HL-60/S4 treated with retinoic acid at 250 ng/mL for 4 days and 3 days (cell line): Measurements from ENCODE around the gene TREM2.
"Not testable (repeated sequence)": the region's sequence is repeated elsewhere in the genome, so short reads cannot be mapped to it uniquely, and the experiment has no call there.

Source experiments
- in situ Hi-C: fragments of 300-500 bp; cut with MboI; formaldehyde crosslinking; loops from 2 replicates; pipeline ENCODE4 v1.7.0; 2022; ENCODE audit warnings: low sequenced_read_pairs

TREM2 gene

GRCh38 chr6:41156001-41156400 is 6.9 kb downstream of the TREM2 start:
- in situ Hi-C loops: no loop called here

GRCh38 chr6:41155132-41155805 is 7.6 kb downstream of the TREM2 start:
- in situ Hi-C loops: no loop called here

- in situ Hi-C loops: no loop called here
Measured at GRCh38 chr6:41153992-41154625, 8.8 kb downstream of the TREM2 start, which contains the start of gene TREML1. Gene TREML1 (minus strand): TSS chr6:41154347. CDS start chr6:41154288, 59 bp downstream.

GRCh38 chr6:41153451-41153850 is 9.5 kb downstream of the TREM2 start:
- in situ Hi-C loops: no loop called here

GRCh38 chr6:41150671-41151070 is 12.2 kb downstream of the TREM2 start:
- in situ Hi-C loops: no loop called here

GRCh38 chr6:41147917-41148316 is 15.0 kb downstream of the TREM2 start:
- in situ Hi-C loops: no loop called here

GRCh38 chr6:41136911-41137310 is 26.0 kb downstream of the TREM2 start:
- in situ Hi-C loops: no loop called here

GRCh38 chr6:41135062-41135832 is 27.7 kb downstream of the TREM2 start:
- in situ Hi-C loops: no loop called here

GRCh38 chr6:41132254-41132653 is 30.7 kb downstream of the TREM2 start:
- in situ Hi-C loops: no loop called here

- in situ Hi-C loops: no loop called here
Measured at GRCh38 chr6:41125282-41125681, 37.6 kb downstream of the TREM2 start.

GRCh38 chr6:41122918-41123317 is 40.0 kb downstream of the TREM2 start:
- in situ Hi-C loops: no loop called here

- in situ Hi-C loops: no loop called here
Measured at GRCh38 chr6:41122373-41122772, 40.5 kb downstream of the TREM2 start.

GRCh38 chr6:41120058-41120457 is 42.9 kb downstream of the TREM2 start:
- in situ Hi-C loops: no loop called here

GRCh38 chr6:41119508-41119907 is 43.4 kb downstream of the TREM2 start:
- in situ Hi-C loops: no loop called here

- in situ Hi-C loops: not testable (repeated sequence)
Measured at GRCh38 chr6:41115027-41115426, 47.9 kb downstream of the TREM2 start.

- in situ Hi-C loops: no loop called here
Measured at GRCh38 chr6:41111017-41111416, 51.9 kb downstream of the TREM2 start.
